Limb (tissue), 2 donors: ENCODE data around the gene SLC2A9.

Source experiments
- DNase-seq, 2 donors: peaks; one replicate each; pipeline ENCODE4 v3.0.0-alpha.2; 2016; ENCODE audit errors: extremely low spot score in 2 of 2

SLC2A9 gene

DNA sequence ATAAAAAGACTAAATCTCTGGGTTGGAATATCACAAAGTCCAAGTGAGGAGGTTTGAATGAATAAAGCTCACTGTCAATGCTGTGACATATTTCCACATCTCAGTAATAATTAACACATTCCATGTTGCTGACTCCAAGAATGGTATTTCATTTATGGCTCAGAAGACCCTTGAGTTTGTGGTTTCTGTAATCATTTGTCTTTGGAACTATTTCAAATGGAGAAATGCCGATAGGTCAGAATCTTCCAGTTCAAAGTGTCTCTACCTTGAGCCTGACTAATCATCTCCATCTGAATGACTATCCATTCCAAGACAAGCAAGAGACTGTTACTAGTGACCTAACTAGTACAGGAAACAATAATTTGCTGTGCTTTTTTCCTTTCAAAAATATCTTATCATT is 24.2 kb upstream of the SLC2A9 start:
- no peak for DNase-seq

GRCh38 chr4:10041036-10041435 is 19.7 kb upstream of the SLC2A9 start:
- DNase-seq = peak in 1 of 2 donors; percentile 14

DNA sequence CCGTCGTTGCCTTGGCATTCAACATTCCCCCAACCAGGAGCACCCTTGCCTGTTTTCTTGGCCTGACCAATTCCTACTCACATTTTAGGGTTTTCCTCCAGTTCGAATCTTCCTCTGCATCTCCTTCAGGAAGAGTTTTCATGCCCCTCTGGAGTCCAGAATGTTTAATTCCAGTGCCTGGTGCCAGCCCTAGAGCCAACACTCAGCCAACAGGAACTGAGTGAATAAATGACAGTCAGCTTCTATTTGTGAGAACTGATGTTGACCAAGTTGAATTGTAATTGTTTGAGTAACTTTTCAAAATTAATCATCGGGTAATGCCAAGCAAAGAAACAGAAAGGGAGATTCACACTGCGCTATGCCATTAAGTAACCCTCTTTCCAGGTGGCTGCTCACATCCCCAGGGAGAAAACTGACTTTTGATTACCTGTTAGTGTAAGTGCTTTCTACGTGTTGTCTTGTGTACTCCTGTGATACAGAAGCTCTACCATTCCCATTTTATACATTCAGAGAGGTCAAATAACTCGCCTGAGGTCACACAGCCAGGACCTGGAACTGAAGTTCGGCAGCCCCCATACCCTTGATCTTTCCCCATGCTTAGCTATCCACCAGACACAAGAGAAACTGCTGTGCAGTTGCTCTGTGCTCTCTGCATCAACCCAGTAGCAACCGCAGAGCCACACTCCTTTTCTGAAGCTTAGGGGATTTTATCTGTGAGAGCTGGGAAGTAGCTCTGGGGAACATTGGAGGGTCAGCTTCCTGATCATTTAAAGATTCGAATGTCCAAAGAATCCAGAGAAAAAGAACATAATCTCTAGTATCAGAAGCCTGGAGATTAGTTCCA is 19.0 kb upstream of the SLC2A9 start:
- DNase-seq = peak in 1 of 2 donors; percentile 12

- peak in 1 of 2 donors; percentile 10 for DNase-seq
Measured at GRCh38 chr4:10036807-10037342, 15.6 kb upstream of the SLC2A9 start.

GRCh38 chr4:10035130-10035529 is 13.8 kb upstream of the SLC2A9 start:
- DNase-seq = no peak

- no peak for DNase-seq
Measured at GRCh38 chr4:10034612-10035104, 13.4 kb upstream of the SLC2A9 start.

- DNase-seq = no peak
Measured at GRCh38 chr4:10034136-10034535, 12.8 kb upstream of the SLC2A9 start.

DNA sequence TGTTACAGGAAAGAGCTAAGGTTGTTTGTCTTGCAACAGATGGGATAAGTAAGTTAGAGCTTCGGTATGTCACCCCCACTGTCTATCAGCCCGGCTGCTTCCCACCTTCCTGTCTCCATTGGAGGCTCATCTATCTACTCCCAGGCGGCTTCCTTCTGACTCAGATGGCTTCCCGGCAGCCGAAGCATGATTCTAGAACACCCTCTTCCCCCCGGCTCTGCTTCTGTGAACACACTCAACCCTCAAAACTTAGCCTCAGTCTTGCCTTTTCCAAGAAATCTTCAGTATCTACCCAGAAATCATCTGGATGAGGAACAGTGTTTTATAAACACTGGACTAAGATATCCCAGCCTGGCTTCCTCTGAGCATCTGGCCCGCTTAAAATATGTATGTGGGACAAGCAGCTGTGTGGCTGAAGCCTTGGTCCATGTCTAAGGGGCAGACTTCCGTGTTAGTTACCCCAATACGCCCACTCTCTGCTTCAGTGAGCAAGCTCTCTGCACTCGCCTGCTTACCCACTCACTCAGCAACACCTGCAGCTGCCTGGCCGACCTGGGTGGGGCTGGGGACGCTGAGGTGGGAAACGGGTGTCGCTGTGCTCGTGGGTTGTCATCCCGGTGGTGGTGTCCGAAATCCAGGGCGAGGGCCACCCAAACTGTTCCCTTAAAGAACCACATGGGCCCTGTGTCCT is 12.0 kb upstream of the SLC2A9 start:
- DNase-seq = no peak

GRCh38 chr4:10032625-10033024 is 11.3 kb upstream of the SLC2A9 start:
- no peak for DNase-seq

DNA sequence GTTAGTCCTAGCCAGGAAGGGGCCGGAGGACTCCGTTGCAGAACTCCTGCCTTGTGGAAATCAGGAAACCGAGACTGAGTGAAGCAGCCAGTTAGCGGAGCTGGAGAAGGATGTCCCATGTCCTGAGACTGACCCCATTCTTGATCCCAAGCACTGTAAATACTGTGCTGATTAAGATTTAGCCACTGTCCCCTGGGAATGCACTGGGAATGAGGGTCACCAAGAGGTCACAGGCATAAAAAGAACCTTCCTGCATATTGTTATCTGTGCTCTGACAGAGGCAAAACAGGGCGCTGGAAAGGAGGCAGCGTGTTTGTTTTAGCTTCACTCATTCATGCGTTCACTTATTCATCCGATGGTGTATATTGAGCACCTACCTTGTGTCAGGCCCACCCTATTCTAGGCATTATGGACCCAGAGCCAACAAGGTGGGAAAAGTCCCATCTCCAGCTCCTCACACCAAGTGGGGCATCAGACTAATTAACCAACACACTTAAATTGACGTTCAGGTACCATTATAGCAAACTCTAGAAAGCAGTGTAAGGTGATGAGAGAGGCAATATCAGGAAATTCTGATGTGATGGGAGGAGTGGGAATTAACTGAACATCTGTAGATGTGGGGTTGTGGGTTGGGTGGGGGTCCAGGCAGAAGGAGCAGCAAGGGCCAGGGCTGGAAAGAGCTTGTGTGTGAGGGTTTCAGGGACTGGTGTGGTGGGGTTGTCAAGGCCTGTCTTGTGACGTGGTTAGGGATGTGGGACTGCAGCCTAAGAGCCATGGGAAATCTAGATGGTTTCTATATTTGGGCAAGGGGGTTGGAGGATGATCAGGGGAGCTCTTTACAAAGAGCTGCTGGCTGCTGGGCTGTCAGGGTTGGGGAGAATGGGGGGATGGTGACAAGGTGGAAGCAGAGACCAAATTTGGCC is 10.6 kb upstream of the SLC2A9 start:
- DNase-seq = no peak

DNA sequence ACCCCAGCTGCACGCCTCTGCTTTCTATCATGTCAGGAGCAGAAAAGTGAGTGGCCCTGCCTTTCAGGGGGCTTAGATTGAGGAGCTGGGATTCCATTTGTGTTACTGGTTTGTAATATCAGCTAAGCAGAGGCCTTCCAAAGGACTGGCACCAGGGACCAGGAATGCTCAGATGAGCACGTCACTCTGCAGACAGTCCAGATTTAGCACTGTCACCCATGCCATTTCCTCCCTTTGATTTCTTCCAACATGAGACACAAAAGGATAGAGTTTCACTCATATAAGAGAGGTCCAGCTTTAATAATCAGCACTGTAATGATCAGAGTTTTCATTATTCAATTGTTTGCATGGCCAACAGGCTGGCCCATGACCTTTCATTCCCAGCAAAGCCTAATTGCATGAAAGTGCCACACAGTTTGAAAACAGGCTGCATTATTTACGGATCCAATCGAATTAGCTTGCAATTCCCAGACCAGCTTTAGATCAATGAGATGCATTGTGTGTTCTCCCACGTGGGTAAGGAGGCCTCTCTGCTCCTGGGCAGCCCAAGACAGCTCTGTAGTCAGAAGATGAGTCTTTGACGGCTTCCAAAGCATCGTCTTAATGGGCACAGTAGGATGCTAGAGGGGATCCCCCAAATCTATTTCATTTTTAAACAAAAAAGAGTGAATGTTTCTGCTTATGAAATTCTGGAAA is 9.8 kb upstream of the SLC2A9 start:
- DNase-seq = no peak

- no peak for DNase-seq
Measured at GRCh38 chr4:10029403-10029802, 8.1 kb upstream of the SLC2A9 start.

GRCh38 chr4:10028910-10029309 is 7.6 kb upstream of the SLC2A9 start:
- no peak for DNase-seq

GRCh38 chr4:10026485-10026884 is 5.2 kb upstream of the SLC2A9 start:
- DNase-seq = no peak

DNA sequence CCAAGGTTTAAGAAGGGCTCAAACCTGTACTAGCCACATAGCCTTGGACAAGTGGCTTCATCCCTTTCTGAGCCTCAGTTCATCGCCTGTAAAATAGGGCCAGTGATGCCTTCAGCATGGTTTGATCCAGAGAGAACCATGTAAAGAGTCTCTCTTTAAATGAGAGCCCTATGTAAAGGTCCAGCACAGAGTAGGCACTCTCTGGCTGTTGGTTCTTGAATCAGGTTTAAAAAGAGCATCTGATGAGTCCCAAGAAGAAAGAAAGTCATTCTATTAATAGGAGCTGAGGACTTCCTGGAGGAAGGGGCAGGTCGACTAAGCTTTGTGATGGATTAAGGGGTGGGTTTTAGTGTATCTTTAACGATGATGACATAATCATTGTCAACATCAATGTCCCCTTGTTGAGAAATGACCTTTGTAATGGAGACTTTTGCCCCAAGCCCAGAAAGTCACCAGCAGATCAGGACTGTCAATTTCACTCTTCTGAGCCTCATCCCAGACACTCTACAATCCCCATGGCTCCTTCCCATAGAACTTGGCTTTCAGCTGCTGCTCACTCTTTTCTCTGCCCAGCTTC is 4.0 kb upstream of the SLC2A9 start:
- DNase-seq = no peak

- DNase-seq = no peak
Measured at GRCh38 chr4:10024303-10024702, 3.0 kb upstream of the SLC2A9 start.

- no peak for DNase-seq
Measured at GRCh38 chr4:10023806-10024205, 2.5 kb upstream of the SLC2A9 start.

GRCh38 chr4:10023050-10023419 is 1.7 kb upstream of the SLC2A9 start:
- DNase-seq = no peak

GRCh38 chr4:10022346-10023049 is 1.2 kb upstream of the SLC2A9 start:
- DNase-seq = no peak

GRCh38 chr4:10021653-10022023 is 341 bp upstream of the SLC2A9 start:
- no peak for DNase-seq
